Measurements from ENCODE around the gene HABP2. TPM values are rescaled to one million over a fixed set of nuclear protein-coding genes. Genes with fewer than 3 reads are reported as not detected.

The HABP2 gene
- total RNA-seq, 1 donor from 2014 or later = not detected

GRCh38 chr10:113533801-113534200, 19.1 kb upstream of the HABP2 start:
- Histone ChIP-seq H3K9me3 (ENCODE audit: insufficient read depth, low read depth, low read length) (no peaks in the 10 kb centered on the region), H2AFZ (ENCODE audit: low read depth, low read length) (no peak overlapping the region), H3K9ac (ENCODE audit: low read length) (no peak overlapping the region), H3K79me2 (ENCODE audit: insufficient read depth, low read length) (no peaks in the 10 kb centered on the region), H3K4me3 (ENCODE audit: insufficient read depth, low read depth, low read length) (no peak overlapping the region), H3K27me3 (ENCODE audit: insufficient read depth, low read length) (peaks cover 15% of the 10 kb centered on the region), H4K20me1 (ENCODE audit: insufficient read depth, low read length) (no peaks in the 10 kb centered on the region), H3K27ac (ENCODE audit: low read depth, low read length) (no peak overlapping the region), H3K4me1 (ENCODE audit: insufficient read depth, low read length) (peaks cover 2% of the 10 kb centered on the region), H3K36me3 (ENCODE audit: insufficient read depth, low read length) (no peaks in the 10 kb centered on the region), H3K4me2 (ENCODE audit: low read length) (no peak overlapping the region)
- no peak for TF ChIP-seq EZH2 (IDR thresholded peaks at IDR 0.05; ENCODE audit: insufficient read depth, low read length)
- no peak for TF ChIP-seq CTCF (IDR thresholded peaks at IDR 0.05; ENCODE audit: insufficient read depth, low read depth, low read length)
- peaks cover 2% of the 10 kb centered on the region for H3K36me3 Mint-ChIP-seq (ENCODE audit: low read depth, unreplicated experiment)
- FAIRE-seq (no peak), DNase-seq (ENCODE audit: low read depth) (no peak)
- no peak overlapping the region for H3K27ac Mint-ChIP-seq (ENCODE audit: unreplicated experiment)
- H3K9me3 Mint-ChIP-seq (ENCODE audit: unreplicated experiment) = no peaks in the 10 kb centered on the region
- no peaks in the 10 kb centered on the region for H3K4me1 Mint-ChIP-seq (ENCODE audit: low read depth, unreplicated experiment)
- H3K27me3 Mint-ChIP-seq (ENCODE audit: low read depth, unreplicated experiment) = peaks cover 30% of the 10 kb centered on the region
- H3K4me3 Mint-ChIP-seq (ENCODE audit: unreplicated experiment) = no peak overlapping the region

- H3K9ac ChIP-seq (ENCODE audit: low read length) = no peak overlapping the region
- Mint-ChIP-seq H3K27ac (ENCODE audit: unreplicated experiment) (no peak overlapping the region), H3K27me3 (ENCODE audit: low read depth, unreplicated experiment) (peaks cover 24% of the 10 kb centered on the region), H3K9me3 (ENCODE audit: unreplicated experiment) (no peaks in the 10 kb centered on the region), H3K36me3 (ENCODE audit: low read depth, unreplicated experiment) (peaks cover 2% of the 10 kb centered on the region), H3K4me3 (ENCODE audit: unreplicated experiment) (no peak overlapping the region), H3K4me1 (ENCODE audit: low read depth, unreplicated experiment) (peaks cover 5% of the 10 kb centered on the region)
- H3K27ac ChIP-seq (ENCODE audit: low read depth, low read length) = no peak overlapping the region
- no peak overlapping the region for H2AFZ ChIP-seq (ENCODE audit: low read depth, low read length)
- no peaks in the 10 kb centered on the region for H3K9me3 ChIP-seq (ENCODE audit: insufficient read depth, low read depth, low read length)
- peaks cover 9% of the 10 kb centered on the region for H3K27me3 ChIP-seq (ENCODE audit: insufficient read depth, low read length)
- H4K20me1 ChIP-seq (ENCODE audit: insufficient read depth, low read length) = no peaks in the 10 kb centered on the region
- peaks cover 3% of the 10 kb centered on the region for H3K4me1 ChIP-seq (ENCODE audit: insufficient read depth, low read length)
- DNase-seq (ENCODE audit: low read depth) = no peak
- no peaks in the 10 kb centered on the region for H3K36me3 ChIP-seq (ENCODE audit: insufficient read depth, low read length)
- H3K4me3 ChIP-seq (ENCODE audit: insufficient read depth, low read depth, low read length) = no peak overlapping the region
- H3K79me2 ChIP-seq (ENCODE audit: insufficient read depth, low read length) = no peaks in the 10 kb centered on the region
- no peak for FAIRE-seq
- no peak overlapping the region for H3K4me2 ChIP-seq (ENCODE audit: low read length)
- TF ChIP-seq EZH2 (IDR thresholded peaks at IDR 0.05; ENCODE audit: insufficient read depth, low read length) = no peak
Measured at GRCh38 chr10:113534423-113534822, 18.4 kb upstream of the HABP2 start.

GRCh38 chr10:113537672-113538071, 15.2 kb upstream of the HABP2 start:
- H3K27ac Mint-ChIP-seq (ENCODE audit: unreplicated experiment) = no peak overlapping the region
- Histone ChIP-seq H3K4me2 (ENCODE audit: low read length) (no peak overlapping the region), H3K4me1 (ENCODE audit: insufficient read depth, low read length) (peaks cover 6% of the 10 kb centered on the region), H3K79me2 (ENCODE audit: insufficient read depth, low read length) (no peaks in the 10 kb centered on the region), H3K27me3 (ENCODE audit: insufficient read depth, low read length) (peaks cover 5% of the 10 kb centered on the region), H4K20me1 (ENCODE audit: insufficient read depth, low read length) (no peaks in the 10 kb centered on the region), H2AFZ (ENCODE audit: low read depth, low read length) (no peak overlapping the region), H3K4me3 (ENCODE audit: insufficient read depth, low read depth, low read length) (no peak overlapping the region), H3K9me3 (ENCODE audit: insufficient read depth, low read depth, low read length) (no peaks in the 10 kb centered on the region), H3K36me3 (ENCODE audit: insufficient read depth, low read length) (no peaks in the 10 kb centered on the region), H3K9ac (ENCODE audit: low read length) (no peak overlapping the region), H3K27ac (ENCODE audit: low read depth, low read length) (no peak overlapping the region)
- no peak overlapping the region for H3K4me3 Mint-ChIP-seq (ENCODE audit: unreplicated experiment)
- TF ChIP-seq CTCF (IDR thresholded peaks at IDR 0.05; ENCODE audit: insufficient read depth, low read depth, low read length) (no peak), EZH2 (IDR thresholded peaks at IDR 0.05; ENCODE audit: insufficient read depth, low read length) (no peak)
- peaks cover 2% of the 10 kb centered on the region for H3K36me3 Mint-ChIP-seq (ENCODE audit: low read depth, unreplicated experiment)
- FAIRE-seq (no peak), DNase-seq (ENCODE audit: low read depth) (no peak)
- H3K27me3 Mint-ChIP-seq (ENCODE audit: low read depth, unreplicated experiment) = peaks cover 9% of the 10 kb centered on the region
- no peaks in the 10 kb centered on the region for H3K9me3 Mint-ChIP-seq (ENCODE audit: unreplicated experiment)
- peaks cover 14% of the 10 kb centered on the region for H3K4me1 Mint-ChIP-seq (ENCODE audit: low read depth, unreplicated experiment)

Data from astrocyte (in vitro differentiated cells and primary cell).